ENCODE results near the gene CEP63. TPM values are rescaled to one million over a fixed set of nuclear protein-coding genes. Genes with fewer than 3 reads are reported as not detected.
A peak's percentile ranks its signal among the peaks of the same experiment; 100 is the strongest.

The CEP63 gene
- total and polyA plus RNA-seq, 2 of the 8 experiments (the other 6 are each of a cell fraction or from before 2014, with no cell fraction given) = 5.3 to 18.2 TPM

GRCh38 chr3:134485075-134485717 is 661 bp upstream of the CEP63 start (continued):
- 0 out of 4 replicates have a peak, but pooled peaks of 1 of the 2 experiments have one; percentile 52 for TF ChIP-seq SIN3A (conservative IDR thresholded peaks at IDR 0.05 in 1 of 2, IDR thresholded peaks at IDR 0.05 in 1 of 2; ENCODE audit: low read depth in 1 of 2, low read length in 2 of 2)
- TF ChIP-seq BRCA1 (IDR thresholded peaks at IDR 0.05; ENCODE audit: low read depth, low read length) = no peak
- no peak for TF ChIP-seq TEAD4 (IDR thresholded peaks at IDR 0.05; ENCODE audit: low read depth, low read length)
- TF ChIP-seq CREB1 (IDR thresholded peaks at IDR 0.05) = no peak
- no peak for TF ChIP-seq CTBP2 (IDR thresholded peaks at IDR 0.05; ENCODE audit: borderline replicate concordance, insufficient read depth, insufficient read length, low read length)
- no peak for TF ChIP-seq CHD7 (IDR thresholded peaks at IDR 0.05; ENCODE audit: insufficient replicate concordance, low read length)
- TF ChIP-seq CHD1 (IDR thresholded peaks at IDR 0.05; ENCODE audit: low read depth, low read length) = no peak
- TF ChIP-seq PHF8 (conservative IDR thresholded peaks at IDR 0.05; ENCODE audit: low read depth, low read length) = no peak
- no peak for TF ChIP-seq FOSL1 (IDR thresholded peaks at IDR 0.05; ENCODE audit: insufficient read depth, low read depth, low read length)
- TF ChIP-seq HDAC2 (IDR thresholded peaks at IDR 0.05; ENCODE audit: borderline replicate concordance in 1 of 2, low read depth in 2 of 2, low read length in 2 of 2) = no peak; a peak in 1 of 4 replicates

Data from H1 (cell line).